ENCODE results near the gene ZNF345. TPM values are rescaled to one million over a fixed set of nuclear protein-coding genes. Genes with fewer than 3 reads are reported as not detected.

The ZNF345 gene
- total RNA-seq, 2 experiments from 2014 or later: 3.0 to 3.6 TPM

Other genes with a start within 250 kb of the ZNF345 start
- gene ZNF382, start 245.6 kb upstream of the ZNF345 start, total RNA-seq: 1 to 10 TPM; 7.5 to 7.6 TPM
- 1 to 10 TPM; 4.5 to 4.7 TPM for gene ZNF461, start 184.0 kb upstream of the ZNF345 start, total RNA-seq
- 1 to 10 TPM; 6.0 to 6.8 TPM for gene ZNF567, start 163.3 kb upstream of the ZNF345 start, total RNA-seq
- 10 to 100 TPM; 11.2 to 11.3 TPM for gene ZNF850, start 78.1 kb upstream of the ZNF345 start, total RNA-seq
- 1 to 10 TPM; 4.9 to 5.2 TPM for gene ZNF790, start 12.5 kb upstream of the ZNF345 start, total RNA-seq
- gene ZNF829, start 65.4 kb downstream of the ZNF345 start, total RNA-seq: 1 to 10 TPM; 3.5 to 3.7 TPM
- gene ZNF568, start 65.5 kb downstream of the ZNF345 start, total RNA-seq: 1 to 10 TPM; 5.3 to 6.3 TPM
- 1 to 10 TPM; 6.4 to 7.3 TPM for gene ZNF420, start 227.6 kb downstream of the ZNF345 start, total RNA-seq

Measured in activated naive CD4-positive, alpha-beta T cell treated with anti-CD3 and anti-CD28 coated beads for 36 hours (primary cell).